ENCODE measurements around the gene F10.
"Not testable (repeated sequence)": the region's sequence is repeated elsewhere in the genome, so short reads cannot be mapped to it uniquely, and the experiment has no call there.

Gene F10

DNA sequence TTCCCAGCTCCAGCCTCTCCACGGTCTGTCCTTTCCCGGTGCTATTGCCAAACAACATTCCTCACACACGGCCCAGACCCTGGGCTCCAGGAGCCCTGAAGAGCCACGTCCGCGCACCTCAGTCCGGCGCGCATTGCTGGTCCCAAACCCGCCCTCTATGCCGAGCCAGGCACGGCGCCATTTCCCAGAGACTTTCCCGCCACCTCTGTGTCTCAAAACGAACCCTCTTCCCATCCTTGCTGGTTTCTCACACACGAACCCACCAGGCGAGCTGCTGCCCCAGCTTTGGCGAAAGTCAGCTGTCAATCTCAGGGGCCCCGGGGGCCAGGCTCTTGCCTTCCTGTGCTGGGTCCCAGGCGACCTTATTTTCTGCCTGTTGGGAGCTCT is 45.0 kb upstream of the F10 start:
- no peak for DNase-seq (ENCODE audit: low read depth)
- H3K4me3 ChIP-seq (ENCODE audit: control insufficient read depth, low read depth, low read length): no peak overlapping the region
- TF ChIP-seq, protein P1, sequence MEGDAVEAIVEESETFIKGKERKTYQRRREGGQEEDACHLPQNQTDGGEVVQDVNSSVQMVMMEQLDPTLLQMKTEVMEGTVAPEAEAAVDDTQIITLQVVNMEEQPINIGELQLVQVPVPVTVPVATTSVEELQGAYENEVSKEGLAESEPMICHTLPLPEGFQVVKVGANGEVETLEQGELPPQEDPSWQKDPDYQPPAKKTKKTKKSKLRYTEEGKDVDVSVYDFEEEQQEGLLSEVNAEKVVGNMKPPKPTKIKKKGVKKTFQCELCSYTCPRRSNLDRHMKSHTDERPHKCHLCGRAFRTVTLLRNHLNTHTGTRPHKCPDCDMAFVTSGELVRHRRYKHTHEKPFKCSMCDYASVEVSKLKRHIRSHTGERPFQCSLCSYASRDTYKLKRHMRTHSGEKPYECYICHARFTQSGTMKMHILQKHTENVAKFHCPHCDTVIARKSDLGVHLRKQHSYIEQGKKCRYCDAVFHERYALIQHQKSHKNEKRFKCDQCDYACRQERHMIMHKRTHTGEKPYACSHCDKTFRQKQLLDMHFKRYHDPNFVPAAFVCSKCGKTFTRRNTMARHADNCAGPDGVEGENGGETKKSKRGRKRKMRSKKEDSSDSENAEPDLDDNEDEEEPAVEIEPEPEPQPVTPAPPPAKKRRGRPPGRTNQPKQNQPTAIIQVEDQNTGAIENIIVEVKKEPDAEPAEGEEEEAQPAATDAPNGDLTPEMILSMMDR (IDR thresholded peaks at IDR 0.05; ENCODE audit: control insufficient read depth, insufficient read depth, low read depth, low read length, missing control alignments): no peak

DNA sequence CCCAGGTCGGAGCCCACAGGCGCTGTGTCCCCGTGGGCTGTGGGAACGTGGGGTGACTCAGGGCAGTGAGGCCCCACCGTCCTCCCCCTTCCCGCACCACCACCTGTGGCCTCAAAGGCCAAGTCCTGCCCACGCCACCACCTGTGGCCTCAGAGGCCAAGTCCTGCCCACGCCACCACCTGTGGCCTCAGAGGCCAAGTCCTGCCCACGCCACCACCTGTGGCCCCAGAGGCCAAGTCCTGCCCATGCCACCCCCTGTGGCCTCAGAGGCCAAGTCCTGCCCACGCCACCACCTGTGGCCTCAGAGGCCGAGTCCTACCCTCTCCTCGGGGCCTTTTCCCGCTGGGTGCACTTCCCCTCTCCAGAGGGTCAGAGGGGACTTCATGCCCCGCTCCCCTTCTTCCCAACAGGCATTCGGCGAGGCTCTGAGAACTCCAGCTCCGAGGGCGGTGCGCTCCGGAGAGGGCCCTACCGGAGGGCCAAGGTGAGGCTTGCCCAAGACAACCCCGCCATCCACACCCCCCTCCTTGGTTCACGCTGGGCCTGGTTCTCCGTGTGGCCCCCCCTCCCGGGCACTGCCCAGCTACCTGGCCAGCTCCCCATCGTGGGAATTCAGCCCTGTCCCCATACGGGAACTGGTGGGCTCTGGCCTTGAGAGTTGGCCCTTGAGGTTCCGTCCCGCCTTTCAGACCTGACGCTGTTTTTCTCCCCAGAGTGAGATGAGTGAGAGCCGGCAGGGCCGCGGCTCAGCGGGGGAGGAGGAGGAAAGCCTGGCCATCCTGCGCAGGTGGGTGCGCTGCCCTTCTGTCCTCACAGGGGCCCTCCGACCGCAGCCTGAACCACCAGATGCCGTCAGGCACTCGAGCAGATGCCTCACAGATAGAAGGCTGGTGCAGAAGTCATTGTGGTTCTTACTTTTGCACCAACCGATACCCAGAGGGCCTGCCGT is 44.4 kb upstream of the F10 start:
- no peak overlapping the region for H3K4me3 ChIP-seq (ENCODE audit: control insufficient read depth, low read depth, low read length)
- TF ChIP-seq, protein P1 (IDR thresholded peaks at IDR 0.05; ENCODE audit: control insufficient read depth, insufficient read depth, low read depth, low read length, missing control alignments): no peak
- DNase-seq (ENCODE audit: low read depth): no peak

DNA sequence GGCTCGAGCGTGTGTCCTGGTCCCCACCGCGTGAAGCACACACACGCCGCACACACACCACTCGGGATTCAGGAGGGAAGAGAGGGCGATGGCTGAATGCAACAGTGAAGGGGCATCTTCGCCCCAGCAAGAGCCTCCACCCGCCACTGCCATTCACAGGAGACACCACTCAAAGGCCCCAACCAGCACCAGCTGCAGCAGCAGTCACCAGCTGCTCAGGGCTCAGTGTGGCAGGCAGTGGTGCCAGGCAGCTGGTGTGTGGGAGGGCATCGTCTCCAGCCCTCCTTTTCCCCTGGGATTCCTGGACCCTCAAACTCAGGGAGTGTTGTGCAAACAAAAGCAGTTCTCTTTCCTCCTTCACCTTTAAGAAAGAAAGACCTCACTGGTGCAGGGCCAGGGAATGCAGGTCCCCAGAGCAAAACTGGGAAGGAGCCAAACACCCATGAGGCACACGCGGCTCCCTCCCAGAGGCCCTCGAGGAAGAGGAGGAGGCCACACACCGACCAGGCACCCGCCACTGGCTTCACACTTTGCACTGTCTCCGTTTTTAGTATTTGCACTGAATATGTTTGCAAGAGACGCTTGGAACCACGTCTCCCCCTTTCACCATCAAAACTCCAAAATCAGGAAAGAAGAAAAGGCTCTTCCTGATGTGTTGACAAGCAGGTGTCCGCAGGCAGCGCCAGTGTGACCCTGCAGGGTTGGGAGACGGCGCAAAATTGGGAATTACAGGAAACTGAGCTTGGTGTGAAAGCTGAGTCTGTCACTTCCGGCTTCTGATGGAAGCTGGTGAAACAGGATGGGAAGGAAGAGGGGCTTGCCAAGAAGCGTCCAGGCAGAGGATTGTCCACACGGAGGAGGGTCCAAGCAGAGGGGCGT is 43.5 kb upstream of the F10 start:
- TF ChIP-seq, protein P1 (IDR thresholded peaks at IDR 0.05; ENCODE audit: control insufficient read depth, insufficient read depth, low read depth, low read length, missing control alignments): no peak
- H3K4me3 ChIP-seq (ENCODE audit: control insufficient read depth, low read depth, low read length): no peak overlapping the region
- no peak for DNase-seq (ENCODE audit: low read depth)

DNA sequence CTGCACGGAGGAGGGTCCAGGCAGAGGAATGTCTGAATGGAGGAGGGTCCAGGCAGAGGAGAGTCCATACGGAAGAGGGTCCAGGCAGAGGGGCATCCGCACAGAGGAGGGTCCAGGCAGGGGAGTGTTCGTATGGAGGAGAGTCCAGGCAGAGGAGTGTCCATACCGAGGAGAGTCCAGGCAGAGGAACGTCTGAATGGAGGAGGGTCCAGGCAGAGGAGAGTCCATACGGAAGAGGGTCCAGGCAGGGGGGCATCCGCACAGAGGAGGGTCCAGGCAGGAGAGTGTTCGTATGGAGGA is 42.9 kb upstream of the F10 start:
- DNase-seq (ENCODE audit: low read depth): not testable (repeated sequence)

DNA sequence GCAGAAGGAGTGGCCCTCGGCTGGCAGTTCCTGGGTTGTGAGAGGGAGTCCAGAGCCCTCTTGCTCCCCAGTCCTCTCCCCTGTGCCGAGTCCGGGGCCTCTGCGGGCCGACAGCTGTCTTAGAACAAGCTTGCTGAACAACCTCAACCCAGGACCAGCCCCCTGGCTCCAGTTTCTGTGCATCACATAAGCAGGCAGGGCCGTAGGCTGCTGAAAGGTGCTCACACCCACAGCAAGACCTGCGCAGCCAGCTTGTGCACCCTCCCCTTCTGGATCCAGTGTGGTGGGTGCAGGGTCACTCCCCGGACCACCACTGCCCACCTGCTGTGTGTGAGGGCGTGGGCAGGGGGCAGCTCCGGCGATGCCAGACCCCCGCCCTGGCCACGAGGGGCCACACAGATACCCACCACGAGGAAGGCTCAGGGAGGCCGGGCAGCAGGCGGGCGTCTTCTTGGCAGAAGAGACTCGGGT is 42.2 kb upstream of the F10 start:
- H3K4me3 ChIP-seq (ENCODE audit: control insufficient read depth, low read depth, low read length): no peak overlapping the region
- DNase-seq (ENCODE audit: low read depth): no peak
- TF ChIP-seq, protein P1 (IDR thresholded peaks at IDR 0.05; ENCODE audit: control insufficient read depth, insufficient read depth, low read depth, low read length, missing control alignments): no peak

More for the DNA sequence above, 42.9 kb upstream of the F10 start:
- H3K4me3 ChIP-seq (ENCODE audit: control insufficient read depth, low read depth, low read length): not testable (repeated sequence)

DNA sequence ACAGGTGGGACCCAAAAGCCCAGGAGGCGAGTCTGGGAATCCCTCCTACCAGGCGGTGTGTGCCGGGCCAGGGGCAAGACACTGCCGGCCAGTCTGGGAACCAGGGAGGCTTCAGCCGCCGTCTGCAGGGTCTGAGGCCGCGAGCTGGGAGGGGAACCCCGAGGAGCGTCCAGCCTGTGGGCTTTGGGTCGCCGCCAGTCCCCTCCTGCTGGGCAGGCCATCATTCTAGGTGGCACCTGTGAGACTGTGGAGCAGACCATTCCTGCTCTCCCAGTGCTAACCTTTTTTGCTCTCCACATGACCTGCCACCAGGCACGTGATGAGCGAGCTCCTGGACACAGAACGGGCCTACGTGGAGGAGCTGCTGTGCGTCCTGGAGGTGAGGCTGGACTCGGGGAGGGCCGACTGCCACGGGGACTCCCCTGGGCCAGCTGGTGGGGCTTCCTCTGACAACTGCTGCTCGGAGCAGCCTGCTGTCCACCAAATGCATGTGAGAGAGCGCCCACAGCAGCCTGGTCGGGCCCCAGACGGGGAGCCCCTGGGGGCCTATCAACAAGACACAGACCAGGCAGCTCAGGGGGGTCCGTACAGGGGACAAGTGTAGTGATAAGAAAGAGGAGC is 41.6 kb upstream of the F10 start:
- TF ChIP-seq, protein P1 (IDR thresholded peaks at IDR 0.05; ENCODE audit: control insufficient read depth, insufficient read depth, low read depth, low read length, missing control alignments): no peak
- H3K4me3 ChIP-seq (ENCODE audit: control insufficient read depth, low read depth, low read length): no peak overlapping the region
- DNase-seq (ENCODE audit: low read depth): no peak
